RWPE1 (cell line): Measurements from ENCODE around the gene ARAP1.

Source experiments
- CTCF ChIA-PET: fragments of 350-600 bp; sonication (Branson Sonifier 250); formaldehyde crosslinking; extraction: SDS; loops from one replicate; lab custom pipeline; 2021; lab: Yijun Ruan, JAX
- POLR2A ChIA-PET: fragments of 400-600 bp; formaldehyde crosslinking; extraction: SDS; loops from one replicate; lab custom pipeline; 2020; ENCODE audit warnings: antibody characterized with exemption; ENCODE audit not compliant: low non-redundant PET; lab: Yijun Ruan, JAX
- DNase-seq: peaks from one replicate; pipeline ENCODE4 v3.0.0; 2012; ENCODE audit warnings: low spot score
- H3K27ac ChIP-seq: fragments of 450-650 bp; 2 replicates; pipeline ENCODE4 v1.5.1; 2017
- CTCF ChIP-seq: fragments of 450-650 bp; conservative IDR thresholded peaks from 2 replicates; pipeline ENCODE4 v1.5.1; 2017; ENCODE audit warnings: low read depth, mild to moderate bottlenecking

Gene ARAP1

GRCh38 chr11:72678524-72678923, 73.7 kb downstream of the ARAP1 start:
- TF ChIP-seq CTCF: no peak
- CTCF ChIA-PET: interaction anchor here (1.0 kb wide), 1 partner anchor 207 kb away, joined by 3 read pairs; no protein-coding TSS in a partner anchor
- H3K27ac ChIP-seq: no peak overlapping the region
- POLR2A ChIA-PET: no interaction called here
- DNase-seq: no peak

- no peak for TF ChIP-seq CTCF
- peak; percentile 79 for DNase-seq
- ChIA-PET POLR2A (no interaction called here), CTCF (interaction anchor here (0.6 to 1.2 kb wide), 3 partner anchors 30 to 205 kb away, joined by 3 to 5 read pairs (median 3); no protein-coding TSS in a partner anchor)
- no peak overlapping the region for H3K27ac ChIP-seq
Observed at GRCh38 chr11:72676861-72677341, 75.3 kb downstream of the ARAP1 start.

GRCh38 chr11:72675221-72675620, 77.0 kb downstream of the ARAP1 start:
- CTCF ChIA-PET: interaction anchor here (0.6 to 3.1 kb wide), 5 partner anchors 8 to 568 kb away, joined by 3 to 17 read pairs (median 3); no protein-coding TSS in a partner anchor
- POLR2A ChIA-PET: no interaction called here
- TF ChIP-seq CTCF: no peak
- no peak overlapping the region for H3K27ac ChIP-seq
- no peak for DNase-seq

GRCh38 chr11:72673943-72674828, 78.0 kb downstream of the ARAP1 start, which contains the start of gene PDE2A:
PDE2A (minus strand) TSS chr11:72674422; CDS start chr11:72674207, 215 bp downstream.
- no peak for TF ChIP-seq CTCF
- ChIA-PET POLR2A (no interaction called here), CTCF (interaction anchor here (3.1 kb wide), 1 partner anchor 9 kb away, joined by 17 read pairs; no protein-coding TSS in a partner anchor)
- DNase-seq: no peak
- no peak within 1 kb of the TSS for H3K27ac ChIP-seq

- H3K27ac ChIP-seq: no peak overlapping the region
- ChIA-PET CTCF (interaction anchor here (3.1 kb wide), 1 partner anchor 10 kb away, joined by 17 read pairs; no protein-coding TSS in a partner anchor), POLR2A (no interaction called here)
- DNase-seq: no peak
- no peak for TF ChIP-seq CTCF
Observed at GRCh38 chr11:72673284-72673942, 78.8 kb downstream of the ARAP1 start.

GRCh38 chr11:72672597-72673238, 79.5 kb downstream of the ARAP1 start:
- POLR2A ChIA-PET: interaction anchor here (0.6 kb wide), 1 partner anchor 197 kb away, joined by 4 read pairs; no protein-coding TSS in a partner anchor
- H3K27ac ChIP-seq: no peak overlapping the region
- CTCF ChIA-PET: interaction anchor here (1.1 kb wide), 1 partner anchor 201 kb away, joined by 3 read pairs; no protein-coding TSS in a partner anchor
- DNase-seq: no peak
- TF ChIP-seq CTCF: no peak
